IPS DF 4.7 (cell line): Measurements from ENCODE around the gene C4orf36.

ENCODE experiments used
- DNase-seq: peaks from one replicate; pipeline ENCODE4 v3.0.0-alpha.2; 2013; ENCODE audit warnings: low spot score; ENCODE audit errors: extremely low read depth

C4orf36 gene, protein sequence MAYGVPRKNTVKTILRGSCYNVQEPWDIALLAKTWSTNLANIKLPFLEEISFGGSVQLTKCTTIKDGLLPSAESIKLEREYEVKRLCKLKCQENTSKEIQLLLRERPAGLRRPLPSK

GRCh38 chr4:86891762-86892635 is at the start of gene C4orf36:
C4orf36 (minus strand) TSS chr4:86892422; CDS start chr4:86891520, 902 bp downstream.
- DNase-seq, result no peak

DNA sequence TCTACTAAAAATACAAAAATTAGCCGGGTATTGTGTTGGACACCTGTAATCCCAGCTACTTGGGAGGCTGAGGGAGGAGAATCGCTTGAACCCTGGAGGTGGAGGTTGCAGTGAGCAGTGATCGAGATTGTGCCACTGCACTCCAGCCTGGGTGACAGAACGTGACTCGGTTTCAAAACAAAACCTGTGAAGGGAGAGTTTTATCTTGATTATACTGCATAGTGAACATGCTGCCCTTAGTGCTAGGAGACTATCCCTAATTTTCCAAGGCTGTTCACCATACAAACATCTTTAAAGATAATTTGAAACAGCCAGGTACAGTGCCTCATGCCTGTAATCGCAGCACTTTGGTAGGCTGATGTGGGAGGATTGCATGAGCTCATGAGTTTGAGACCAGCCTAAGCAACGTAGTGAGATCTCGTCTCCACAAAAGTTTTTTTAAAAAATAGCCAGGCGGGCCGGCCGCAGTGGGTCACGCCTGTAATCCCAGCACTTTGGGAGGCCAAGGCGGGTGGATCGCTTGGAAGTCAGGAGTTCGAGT is 48.8 kb upstream of the C4orf36 start:
- no peak for DNase-seq

GRCh38 chr4:86939729-86940575 is 47.7 kb upstream of the C4orf36 start:
- DNase-seq, result no peak

DNA sequence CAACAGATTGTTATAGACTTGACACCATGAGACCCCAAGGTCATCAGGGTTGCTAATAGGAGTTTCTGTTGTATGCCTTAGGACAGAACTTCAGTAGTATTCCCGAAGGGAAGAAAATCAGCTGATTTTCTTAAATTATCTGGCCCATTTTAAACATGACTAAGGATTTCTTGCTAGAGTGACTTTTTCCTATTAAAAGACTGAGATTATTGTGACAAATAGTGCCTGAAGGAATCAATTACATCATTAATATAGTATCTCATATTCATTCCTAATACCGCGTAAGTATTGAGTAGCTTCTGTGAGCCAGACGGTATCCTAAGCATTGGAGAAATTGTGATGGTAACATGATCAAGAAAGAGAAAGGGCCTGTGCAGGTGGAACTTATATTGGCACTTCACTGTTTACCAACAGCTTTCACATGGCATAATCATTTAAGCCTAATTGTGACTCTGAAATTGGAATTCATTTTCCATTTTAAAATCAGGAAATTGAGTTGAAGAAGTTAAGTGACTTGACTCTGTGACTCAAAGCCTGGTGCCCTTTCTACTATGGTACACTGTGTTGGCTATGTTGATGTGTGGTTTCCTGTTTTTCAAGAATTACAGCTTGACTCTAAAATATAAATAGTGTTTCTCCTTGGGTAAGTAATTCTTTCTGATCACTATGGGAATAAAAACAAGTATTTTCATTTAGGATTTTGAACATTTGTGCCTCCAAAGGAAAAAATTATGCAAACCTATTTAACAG is 46.7 kb upstream of the C4orf36 start:
- no peak for DNase-seq

- no peak for DNase-seq
These were observed 43.9 kb upstream of the C4orf36 start for GRCh38 chr4:86935853-86936733.

DNA sequence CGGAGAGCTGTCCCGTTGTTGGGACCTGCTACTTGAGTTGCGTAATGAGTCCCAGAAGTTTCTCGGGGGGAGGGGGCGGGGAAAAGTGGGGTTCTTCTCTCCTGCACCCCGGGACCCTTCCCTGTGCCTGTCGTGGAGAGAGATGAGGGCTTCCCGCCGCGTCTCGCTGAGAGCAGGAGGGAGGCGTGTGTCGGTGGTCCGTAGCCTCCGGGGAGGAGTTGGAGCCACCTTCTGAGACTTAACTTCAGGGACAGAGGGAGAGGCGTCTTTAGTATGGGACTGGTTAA is 43.3 kb upstream of the C4orf36 start:
- DNase-seq, result no peak

DNA sequence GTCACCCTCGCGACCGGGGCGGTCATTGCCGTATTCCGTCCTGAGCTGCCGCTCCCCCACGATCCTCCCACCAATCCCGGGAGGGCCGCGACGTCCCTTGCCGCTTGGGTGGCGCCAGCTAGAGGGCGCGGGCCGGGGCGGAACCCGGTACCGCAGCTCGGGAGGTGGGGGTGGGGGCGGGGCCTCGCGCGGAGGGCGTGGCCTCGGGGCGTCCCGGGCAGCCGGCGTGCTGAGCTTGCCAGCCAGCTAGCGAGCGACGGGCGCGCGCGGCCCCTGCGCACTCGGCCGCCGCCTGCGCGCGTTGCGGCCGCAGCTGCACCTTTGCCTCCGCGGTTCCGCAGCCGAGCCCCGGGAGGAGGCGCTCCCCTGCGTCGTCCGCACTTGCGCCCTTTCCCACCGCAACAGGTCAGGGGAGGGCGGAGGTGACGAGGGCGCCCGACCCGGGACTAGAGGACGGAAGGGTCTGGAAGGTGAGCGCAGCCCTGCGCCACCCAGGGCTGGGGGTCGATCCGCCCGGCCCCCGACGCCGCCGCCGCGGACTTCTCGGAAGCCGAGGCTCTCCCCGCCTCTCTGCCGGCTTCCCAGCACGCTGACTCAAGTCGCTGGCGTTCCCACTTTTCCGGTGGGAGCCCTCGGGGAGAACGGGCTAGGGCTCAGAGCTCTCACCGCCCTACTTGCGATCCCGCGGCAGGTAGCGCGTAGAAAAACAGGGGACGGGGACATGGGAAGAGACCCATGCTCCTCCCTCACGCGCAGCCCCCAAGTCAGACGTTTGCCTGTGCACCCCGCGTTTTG is 42.7 kb upstream of the C4orf36 start, which contains the start of gene AFF1:
TSS of gene AFF1 (plus strand) at position 241 of the 795 bp plus-strand sequence. CDS start 13,523 bp downstream, outside the sequence.
- DNase-seq, result no peak

DNA sequence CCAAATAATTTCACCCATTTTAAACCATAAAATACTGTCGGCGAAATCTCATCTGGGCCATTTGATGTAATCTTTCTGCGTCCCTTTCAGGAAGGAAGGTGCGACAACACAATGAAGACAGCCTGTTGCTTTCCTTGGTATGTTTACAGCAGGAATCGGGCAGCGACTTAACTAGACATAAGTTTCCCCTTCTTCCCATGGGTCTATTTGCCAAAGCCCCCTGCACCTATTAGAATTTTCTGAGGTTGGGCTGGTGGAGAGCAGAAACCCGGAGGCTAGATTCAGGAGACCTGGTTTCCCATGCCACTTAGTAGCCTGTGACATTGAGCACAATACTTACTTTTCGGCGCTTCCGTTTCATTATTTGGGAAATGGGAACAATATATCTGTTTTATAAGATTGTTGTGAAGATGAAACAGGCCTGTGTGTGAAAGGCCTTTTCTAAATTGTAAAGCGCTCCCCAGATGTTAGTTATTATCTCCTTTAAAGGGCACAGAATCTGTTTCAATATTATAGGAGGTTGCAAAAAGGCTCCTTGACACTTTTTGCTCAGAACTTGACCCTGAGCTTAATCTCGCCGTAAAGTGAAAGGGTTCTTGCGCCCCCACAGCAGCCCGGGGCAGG is 42.0 kb upstream of the C4orf36 start:
- no peak for DNase-seq

- DNase-seq, result no peak
These were observed 36.4 kb upstream of the C4orf36 start for GRCh38 chr4:86928400-86929255.

GRCh38 chr4:86927843-86928395 is 35.7 kb upstream of the C4orf36 start:
- no peak for DNase-seq

DNA sequence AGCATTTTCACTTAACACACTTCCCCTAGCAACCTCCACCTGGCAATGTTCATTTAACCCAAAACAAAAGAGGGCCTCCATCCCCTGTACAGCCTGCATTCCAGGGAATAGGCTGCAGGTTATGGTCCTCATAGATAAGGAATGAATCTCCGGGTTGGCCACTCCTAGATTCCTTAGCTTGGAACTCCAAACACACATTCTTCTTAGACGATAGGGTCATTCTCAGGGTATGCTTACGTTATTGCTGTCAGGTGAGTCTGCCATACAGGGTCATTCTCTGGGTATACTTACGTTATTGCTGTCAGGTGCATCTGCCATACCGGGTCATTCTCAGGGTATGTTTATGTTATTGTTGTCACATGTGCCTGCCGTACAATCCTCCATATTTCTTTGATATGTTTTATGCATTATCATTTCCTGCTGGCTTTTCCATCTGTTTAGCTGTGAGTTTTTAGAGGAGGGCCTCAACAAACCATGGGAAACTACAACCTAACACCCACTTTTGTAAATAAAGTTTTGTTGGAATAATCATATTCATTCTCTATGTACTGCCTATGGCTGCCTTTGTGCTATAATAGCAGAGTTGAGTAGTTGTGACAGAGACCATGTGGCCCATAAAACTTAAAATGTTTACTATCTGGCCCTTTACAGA is 34.3 kb upstream of the C4orf36 start:
- no peak for DNase-seq

DNA sequence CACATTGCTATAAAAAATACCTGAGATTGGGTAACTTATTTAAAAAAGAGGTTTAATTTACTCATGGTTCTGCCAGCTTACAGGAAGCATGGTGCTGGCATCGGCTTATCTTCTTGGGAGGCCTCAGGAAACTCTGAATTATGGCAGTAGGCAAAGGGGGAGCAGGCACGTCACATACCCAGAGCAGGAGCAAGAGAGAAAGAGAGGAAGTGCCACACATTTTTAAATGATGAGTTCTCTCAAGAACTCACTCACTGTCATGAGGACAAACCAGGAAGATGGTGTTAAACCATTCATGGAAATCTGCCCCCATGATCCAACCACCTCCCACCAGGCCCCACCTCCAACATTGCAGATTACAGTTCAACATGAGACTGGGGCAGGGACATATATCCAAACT is 32.6 kb upstream of the C4orf36 start:
- DNase-seq, result no peak

DNA sequence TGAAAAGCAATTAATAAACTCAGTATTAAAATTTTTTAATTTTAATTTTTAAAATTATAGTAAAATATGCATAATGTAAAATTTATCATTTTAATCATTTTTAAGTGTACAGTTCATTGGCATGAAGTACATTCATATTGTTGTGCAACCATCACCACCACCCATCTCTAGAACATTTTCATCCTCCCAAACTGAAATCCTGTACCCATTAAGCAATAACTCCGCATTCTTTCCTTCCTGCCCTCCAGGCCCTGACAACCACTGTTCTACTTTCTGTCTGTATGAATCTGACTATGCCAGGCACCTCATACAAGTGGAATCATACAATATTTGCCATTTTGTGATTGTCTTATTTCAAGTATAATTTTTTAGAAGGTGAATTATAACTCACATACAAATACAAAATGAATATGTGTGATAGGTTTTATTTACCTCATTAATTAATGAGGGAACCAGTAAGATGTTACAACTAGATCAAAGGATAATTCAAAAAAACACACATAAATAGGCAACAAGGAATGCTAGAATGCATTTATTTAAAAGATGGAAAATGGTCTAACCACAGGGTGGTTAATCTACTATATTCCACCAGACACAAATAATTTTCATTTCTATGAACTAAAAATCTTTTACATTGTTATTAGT is 29.5 kb upstream of the C4orf36 start:
- no peak for DNase-seq

GRCh38 chr4:86919561-86920223 is 27.5 kb upstream of the C4orf36 start:
- DNase-seq, result no peak

DNA sequence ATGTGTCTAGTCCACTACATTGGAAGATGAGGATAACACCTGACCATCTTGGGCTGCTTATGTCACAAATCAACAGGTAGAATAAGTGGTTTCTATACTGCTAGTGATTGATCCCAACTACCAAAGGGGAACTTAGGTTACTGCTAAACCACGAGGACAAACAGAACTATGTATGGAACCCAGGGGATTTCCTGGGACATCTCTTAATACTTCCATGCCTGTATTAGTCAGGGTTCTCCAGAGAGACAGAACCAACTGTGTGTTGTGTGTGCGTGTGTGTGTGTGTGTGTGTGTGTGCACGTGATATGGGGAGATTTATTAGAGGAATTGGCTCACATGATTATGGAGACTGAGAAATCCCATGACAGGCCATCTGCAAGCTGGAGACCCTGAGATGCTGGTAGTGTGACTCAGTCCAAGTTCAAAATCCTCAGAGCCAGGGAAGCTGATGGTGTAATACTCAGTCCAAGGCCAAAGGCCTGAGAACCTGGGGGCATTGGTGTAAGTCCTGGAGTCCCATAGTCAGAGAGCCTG is 26.4 kb upstream of the C4orf36 start:
- DNase-seq, result no peak
